Activated CD4-positive, alpha-beta T cell treated with anti-CD3 and anti-CD28 coated beads for 4 hours (primary cell): ENCODE data around the gene ZNF503.
"Not testable (repeated sequence)": the region's sequence is repeated elsewhere in the genome, so short reads cannot be mapped to it uniquely, and the experiment has no call there.

Experiments used
- DNase-seq, 2 donors: peaks; one replicate each; pipeline ENCODE4 v3.0.0-alpha.2; 2020

The ZNF503 gene

DNA sequence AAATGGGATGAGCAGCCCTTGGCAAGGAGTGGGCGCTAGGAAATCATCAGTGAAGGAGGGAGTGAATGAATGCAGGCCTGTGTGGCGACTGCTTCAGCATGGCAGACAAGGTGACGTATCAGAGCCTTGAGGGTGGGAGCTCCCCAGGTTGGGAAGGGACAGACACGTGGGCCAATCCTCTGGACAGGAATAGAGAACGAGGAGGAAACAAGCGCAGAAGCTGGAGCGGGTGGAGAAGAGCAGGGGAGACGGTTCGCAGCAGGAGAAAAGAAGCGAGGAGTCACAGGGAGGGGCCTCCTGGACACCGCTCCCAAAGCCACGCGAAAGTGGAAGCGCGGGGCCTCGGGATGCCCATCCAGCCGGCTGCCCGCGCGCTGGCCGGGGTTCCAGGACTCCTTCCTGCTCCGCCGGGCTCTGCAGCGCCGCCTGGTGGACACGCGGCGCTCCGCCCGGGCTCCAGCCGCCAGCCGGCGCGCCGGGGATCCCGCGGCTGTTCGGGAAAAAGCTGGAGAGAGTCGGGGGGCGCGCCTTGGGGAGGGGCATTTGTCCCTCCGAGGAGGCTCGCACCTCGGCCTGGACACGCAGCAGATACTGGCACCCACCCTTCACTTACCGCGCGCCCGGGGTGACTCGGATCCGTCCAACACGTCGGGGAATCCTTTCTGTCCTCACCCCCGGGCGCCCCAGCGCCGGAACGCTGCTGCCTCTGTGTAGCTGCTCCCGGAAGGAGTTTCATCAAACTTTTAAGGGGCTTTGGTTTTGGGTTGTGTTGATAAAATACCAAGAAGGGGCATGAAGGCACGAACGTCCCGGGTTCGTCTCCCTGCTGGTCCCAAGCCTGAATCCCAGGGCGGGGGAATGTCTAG lies 6.3 kb downstream of the ZNF503 start:
- no peak for DNase-seq

- no peak for DNase-seq
These were observed 7.3 kb downstream of the ZNF503 start for GRCh38 chr10:75394221-75394620.

GRCh38 chr10:75392744-75393143 lies 8.8 kb downstream of the ZNF503 start:
- no peak for DNase-seq

- DNase-seq: no peak
These were observed 9.3 kb downstream of the ZNF503 start for GRCh38 chr10:75392271-75392670.

GRCh38 chr10:75390178-75390577 lies 11.4 kb downstream of the ZNF503 start:
- no peak for DNase-seq

- no peak for DNase-seq
These were observed 13.5 kb downstream of the ZNF503 start for GRCh38 chr10:75388082-75388481.

DNA sequence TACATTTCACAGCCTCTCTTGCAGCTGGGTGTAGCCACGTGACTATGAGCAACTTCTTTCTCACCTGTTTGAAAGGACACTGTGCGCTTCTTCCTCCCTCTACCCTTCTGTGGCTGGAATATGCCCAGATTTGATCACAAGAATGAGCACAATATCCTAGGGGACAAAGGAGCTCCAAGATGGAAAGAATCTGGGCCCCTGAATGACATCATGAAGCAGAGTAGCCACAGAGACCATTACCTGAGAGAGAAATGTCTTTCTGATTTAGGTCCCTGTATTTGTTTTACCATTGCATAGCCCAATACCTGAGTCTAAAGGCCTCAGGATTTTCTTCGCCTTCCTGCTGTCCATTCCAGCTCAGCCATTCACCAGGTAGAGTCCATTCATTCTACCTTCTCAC lies 15.4 kb downstream of the ZNF503 start:
- no peak for DNase-seq

GRCh38 chr10:75379817-75380216 lies 21.7 kb downstream of the ZNF503 start:
- DNase-seq: no peak

DNA sequence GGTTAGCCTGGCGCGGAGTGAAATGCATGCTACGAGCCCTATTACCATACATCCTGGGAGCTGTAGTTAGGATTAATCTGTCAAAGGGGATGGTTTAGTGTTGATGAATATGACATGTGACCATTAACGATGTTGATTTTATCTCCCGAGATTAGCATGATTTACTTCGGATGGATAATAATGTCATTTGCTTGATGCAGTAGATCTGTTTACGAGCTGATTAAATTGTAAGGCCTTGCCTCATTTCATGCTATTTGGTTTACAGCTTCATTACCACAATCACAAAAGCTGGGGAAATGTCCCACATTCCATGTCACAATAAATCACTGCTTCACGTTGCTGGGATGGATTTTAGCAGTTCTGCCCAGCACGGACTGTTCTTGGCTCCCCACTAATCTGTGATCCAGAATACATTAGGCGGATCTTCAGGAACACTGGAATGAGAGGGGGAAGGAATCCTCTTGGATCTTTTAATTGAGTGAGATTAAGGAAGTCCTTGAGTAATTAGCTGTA lies 22.3 kb downstream of the ZNF503 start:
- DNase-seq: no peak

DNA sequence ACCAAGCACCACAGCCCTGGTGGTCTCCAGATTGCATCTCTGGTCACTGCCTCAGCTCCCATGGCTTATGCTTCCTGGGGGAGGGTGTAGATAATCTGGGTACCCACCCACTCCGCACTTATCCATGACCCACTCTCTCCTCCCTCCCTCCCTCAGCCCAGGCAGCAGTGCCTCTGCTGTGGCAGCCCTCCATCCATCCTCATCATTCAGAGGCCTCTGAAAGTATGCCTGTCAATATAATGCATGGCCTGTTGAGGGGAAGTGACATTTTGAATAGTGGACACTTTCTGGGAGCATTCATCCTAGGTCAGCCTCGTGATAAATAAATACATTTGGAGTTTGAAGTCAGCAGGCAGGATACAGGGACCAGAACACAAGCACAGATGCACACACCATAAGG lies 23.2 kb downstream of the ZNF503 start:
- DNase-seq: no peak

- no peak for DNase-seq
These were observed 23.7 kb downstream of the ZNF503 start for GRCh38 chr10:75377869-75378268.

- DNase-seq: no peak
These were observed 25.7 kb downstream of the ZNF503 start for GRCh38 chr10:75375838-75376237.

DNA sequence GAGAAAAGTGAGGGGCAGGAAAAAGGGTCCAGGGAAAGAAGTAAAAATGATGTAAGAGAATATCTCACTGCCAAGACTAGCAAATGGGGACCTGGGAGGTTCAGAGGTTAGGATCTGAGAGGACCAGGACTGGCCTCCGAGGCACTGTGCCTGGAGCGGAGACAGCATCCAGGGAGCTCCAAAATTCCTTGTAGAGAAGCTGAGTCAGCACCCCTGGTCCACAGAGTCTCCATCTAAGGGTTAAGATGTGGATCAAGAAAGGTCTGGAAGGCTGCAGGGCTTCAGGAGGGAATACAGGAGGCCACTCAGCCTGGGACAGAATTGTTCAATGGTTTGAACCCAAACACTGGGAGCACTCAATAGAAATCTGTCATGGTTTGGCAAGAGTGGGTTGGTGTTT lies 30.6 kb downstream of the ZNF503 start:
- no peak for DNase-seq

- not testable (repeated sequence) for DNase-seq
These were observed 31.7 kb downstream of the ZNF503 start for GRCh38 chr10:75369838-75370237.

- DNase-seq: no peak
These were observed 33.7 kb downstream of the ZNF503 start for GRCh38 chr10:75367901-75368300.

- DNase-seq: no peak
These were observed 34.5 kb downstream of the ZNF503 start for GRCh38 chr10:75367021-75367487.

DNA sequence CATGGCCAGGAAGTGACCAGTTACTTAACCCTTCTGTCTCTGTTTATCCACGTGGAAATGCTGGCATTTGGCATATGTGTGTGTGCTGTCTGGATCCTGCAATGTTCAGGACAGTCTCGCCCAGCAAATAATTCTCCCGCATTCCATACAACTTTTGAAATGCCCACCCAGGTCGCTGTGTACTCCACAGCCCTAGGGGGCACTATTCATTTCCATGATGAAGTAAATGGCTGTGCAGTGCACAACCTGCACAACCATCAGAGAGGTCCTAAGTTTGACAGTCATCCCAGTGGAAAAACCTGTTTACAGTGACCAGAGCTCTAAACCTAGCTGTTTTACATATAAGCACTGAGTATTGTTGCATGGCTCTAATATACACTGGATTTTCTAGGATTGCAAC lies 38.1 kb downstream of the ZNF503 start:
- DNase-seq: no peak

GRCh38 chr10:75359876-75360275 lies 41.7 kb downstream of the ZNF503 start:
- not testable (repeated sequence) for DNase-seq

DNA sequence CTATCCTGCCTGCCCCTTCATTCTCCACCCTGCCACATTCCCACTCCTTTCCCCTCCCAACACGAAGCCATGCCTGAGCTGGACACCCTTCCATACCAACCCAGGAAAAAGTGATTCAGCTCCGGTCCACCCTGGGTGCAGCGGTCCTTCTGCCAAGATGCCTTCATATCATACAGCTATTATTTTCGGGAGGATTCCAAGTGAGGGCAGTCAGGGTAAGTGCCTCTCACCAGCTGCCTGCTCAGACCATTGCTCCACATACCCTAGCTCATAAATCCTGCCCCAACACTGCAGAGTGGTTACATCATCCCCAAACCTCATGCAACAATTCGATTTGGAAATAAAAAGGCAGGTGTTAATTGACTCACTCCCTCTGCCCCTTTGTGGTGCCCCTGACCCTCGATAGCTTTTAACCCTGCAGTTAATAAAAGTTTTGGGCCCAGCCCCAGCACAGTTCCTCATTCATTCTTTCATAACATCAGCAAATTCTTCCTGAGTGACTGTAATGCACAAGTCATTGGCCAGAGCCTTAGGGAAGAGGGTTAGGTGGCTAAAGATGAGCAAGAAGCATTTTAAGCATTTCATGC lies 42.6 kb downstream of the ZNF503 start:
- DNase-seq: no peak

DNA sequence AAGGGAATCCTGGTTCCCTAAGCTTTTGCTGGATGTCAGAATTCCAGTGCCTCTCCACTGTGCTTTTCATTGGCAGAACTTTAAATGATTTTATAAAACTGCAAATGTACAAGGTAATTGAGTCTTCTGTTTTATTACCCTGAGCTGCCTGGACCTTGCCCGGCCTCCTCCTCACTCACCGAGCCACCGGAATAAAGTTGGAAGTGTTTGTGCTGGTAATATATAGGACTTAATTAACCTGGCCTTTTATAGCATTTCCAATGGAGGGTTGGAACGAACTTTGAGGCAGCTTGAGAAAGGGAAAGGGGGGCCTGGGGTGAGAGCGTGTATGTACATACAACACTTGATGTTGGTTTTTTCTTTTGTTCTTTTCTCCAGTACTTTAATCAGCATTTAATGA lies 43.4 kb downstream of the ZNF503 start:
- DNase-seq: no peak

DNA sequence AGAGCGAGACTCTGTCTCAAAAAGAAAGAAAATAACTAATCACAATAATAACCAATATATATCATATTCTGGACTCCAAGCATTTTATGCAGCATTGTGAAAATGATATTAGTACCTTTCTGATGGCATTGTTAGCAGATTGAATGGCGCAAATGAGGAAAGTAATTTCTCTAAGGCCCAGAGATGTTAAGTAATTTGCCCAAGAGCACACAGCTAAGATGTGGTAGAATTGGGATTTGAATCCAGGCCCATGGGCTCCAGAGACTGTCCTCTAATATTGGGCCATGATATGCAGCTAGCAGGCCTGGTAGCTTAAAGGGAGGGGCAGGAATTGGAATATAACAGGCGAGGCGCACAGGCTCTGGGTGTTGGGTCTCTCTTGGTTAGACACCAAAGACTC lies 44.1 kb downstream of the ZNF503 start:
- no peak for DNase-seq

DNA sequence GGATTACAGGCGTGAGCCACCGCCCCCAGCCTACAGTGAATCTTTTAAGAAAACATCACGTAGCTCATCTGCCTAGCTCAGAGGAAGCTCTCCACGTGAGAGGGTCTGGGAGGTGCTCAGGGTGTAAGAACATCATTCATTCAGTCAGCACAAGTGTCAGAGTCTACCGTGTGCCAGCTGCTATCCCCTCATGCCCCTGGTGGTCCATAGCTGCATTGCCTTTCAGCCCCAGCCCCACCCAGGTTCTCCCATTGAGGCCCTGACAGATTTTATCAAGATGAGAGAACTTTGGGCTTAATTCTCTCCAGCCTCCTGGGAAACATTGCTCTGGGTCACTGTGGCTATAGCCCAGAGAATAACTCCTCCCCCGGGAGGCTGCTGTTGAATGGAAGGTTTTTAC lies 45.1 kb downstream of the ZNF503 start:
- DNase-seq: no peak

DNA sequence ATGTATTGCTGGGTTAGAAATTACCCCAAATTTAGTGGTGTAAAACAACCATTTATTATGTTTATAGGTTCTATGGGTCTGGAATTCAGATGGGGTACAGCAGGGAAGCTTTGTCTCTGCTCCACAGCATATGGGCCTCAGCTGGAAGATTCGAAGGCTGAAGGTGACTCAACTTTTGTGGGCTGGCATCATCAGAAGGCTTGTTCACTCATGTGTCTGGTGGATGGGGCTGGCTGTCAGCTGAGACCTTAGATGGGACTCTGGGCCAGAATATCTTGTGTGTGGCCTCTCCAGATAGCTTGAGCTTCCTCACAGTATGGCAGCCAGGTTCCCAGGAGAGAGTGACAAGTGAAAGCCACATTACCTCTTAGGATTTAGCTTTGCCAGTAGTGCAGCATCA lies 45.9 kb downstream of the ZNF503 start:
- DNase-seq: no peak

- DNase-seq: no peak
These were observed 48.4 kb downstream of the ZNF503 start for GRCh38 chr10:75353183-75353582.
